HL-60/S4 treated with retinoic acid at 250 ng/mL for 4 days and 3 days (cell line): Measurements from ENCODE around the gene ZDHHC14.
"Not testable (repeated sequence)": the region's sequence is repeated elsewhere in the genome, so short reads cannot be mapped to it uniquely, and the experiment has no call there.

Experiments used
- in situ Hi-C: fragments of 300-500 bp; cut with MboI; formaldehyde crosslinking; loops from 2 replicates; pipeline ENCODE4 v1.7.0; 2022; ENCODE audit warnings: low sequenced_read_pairs

The ZDHHC14 gene

DNA sequence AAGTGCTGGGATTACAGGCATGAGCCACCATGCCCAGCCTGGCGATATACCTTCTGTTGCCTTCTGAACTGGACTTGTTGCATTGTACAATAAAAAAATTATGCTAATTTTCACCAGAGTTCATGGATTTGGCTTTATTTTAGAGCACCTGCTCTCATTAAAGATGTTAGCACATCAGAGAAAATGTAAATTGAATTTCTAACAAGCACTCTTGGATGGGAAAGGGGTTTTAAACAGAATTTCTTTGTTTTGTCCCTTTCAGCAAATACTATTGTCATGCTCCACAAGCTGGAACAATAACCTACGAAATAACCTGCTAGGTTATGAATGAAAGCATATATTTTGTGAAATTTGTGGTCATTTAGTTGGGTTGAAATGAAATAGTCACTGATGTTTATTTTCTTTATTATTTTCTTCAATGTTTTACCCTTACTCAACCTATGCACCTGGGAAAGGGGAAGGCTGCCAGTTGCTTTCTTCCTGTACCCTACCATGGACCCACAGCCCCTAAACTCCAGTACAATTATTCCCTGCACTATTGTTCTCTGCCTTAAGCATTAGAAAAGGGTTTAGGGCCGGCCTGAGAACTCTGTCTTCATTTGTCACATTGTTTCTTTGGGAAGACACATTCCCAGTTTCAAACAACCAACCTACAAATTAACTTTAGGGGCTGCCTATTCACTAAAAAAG lies 22.2 kb downstream of the ZDHHC14 start:
- in situ Hi-C loops: no loop called here

DNA sequence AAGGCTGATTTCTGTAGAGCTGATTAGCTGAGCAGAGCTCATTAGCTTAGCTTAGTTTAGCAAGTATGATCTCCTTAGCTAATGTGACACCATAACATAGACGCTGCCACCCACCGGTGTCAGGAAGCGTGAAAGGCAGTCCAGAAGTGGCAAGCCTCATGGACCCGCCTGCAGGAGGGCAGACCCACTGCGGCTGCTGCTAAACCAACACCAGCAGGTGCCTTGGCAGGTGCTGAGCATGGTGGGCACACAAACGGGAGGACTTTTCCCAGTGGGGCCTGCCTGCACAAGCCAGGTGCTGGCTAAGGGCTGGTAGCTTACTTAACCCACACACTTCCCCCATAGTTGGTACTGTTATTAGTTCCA lies 22.7 kb downstream of the ZDHHC14 start:
- in situ Hi-C loops: no loop called here

DNA sequence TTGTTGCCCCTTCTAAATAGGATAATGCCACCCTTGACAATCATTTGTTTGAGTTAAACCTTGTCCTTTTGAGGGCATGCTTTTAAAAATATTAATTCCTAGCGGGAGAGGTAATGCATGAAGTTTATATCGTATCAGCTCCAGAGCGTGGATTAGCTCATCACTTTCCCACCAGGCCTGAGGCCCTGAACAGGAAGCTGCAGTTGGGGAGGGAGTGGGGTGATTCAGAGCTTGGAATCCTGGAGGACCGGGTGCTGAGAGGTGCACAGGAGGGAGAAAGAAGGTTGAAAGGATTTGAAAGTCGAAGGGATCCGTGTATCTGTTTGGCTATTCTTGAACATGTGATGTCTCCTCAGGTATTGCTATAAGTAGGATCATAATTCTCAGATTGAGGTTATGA lies 25.0 kb downstream of the ZDHHC14 start:
- in situ Hi-C loops: no loop called here

DNA sequence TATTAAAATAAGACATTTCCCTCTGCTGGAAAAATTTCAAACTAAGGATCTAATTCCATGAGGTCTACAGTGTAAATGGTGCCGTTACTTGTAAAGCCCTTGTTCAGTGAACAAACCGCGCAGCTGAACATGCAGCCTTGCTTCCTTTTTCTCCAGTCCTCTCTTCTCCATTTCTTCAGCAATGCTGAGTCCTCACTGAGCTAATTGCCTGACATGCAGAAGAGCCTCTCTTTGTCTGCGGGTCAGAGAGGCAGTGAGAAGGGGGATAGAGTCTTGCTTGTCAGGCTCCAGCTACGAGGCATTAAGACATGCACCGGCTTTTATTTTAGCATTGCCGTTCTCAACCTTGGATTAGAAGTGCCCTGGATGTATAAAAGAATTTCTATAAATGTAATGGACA lies 25.7 kb downstream of the ZDHHC14 start:
- in situ Hi-C loops: no loop called here

DNA sequence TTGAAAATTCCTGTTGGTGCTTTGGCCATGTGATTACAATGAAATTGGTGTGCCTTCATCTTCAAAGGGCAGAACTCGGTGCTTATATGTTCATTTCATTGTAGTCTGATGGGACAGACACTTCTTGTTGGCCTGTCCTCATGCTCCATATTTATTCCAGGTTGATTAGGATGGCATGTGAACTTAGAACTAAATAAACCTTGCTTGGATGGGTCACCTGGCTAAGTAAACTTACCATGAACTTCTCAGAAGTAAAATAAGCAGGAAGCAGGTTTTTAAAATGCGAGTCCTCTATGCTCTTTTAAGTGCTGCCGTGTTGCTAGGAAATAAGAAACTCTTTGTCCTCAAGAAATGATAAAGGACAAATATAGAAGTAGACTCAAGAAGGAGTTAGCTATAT lies 26.7 kb downstream of the ZDHHC14 start:
- in situ Hi-C loops: no loop called here

DNA sequence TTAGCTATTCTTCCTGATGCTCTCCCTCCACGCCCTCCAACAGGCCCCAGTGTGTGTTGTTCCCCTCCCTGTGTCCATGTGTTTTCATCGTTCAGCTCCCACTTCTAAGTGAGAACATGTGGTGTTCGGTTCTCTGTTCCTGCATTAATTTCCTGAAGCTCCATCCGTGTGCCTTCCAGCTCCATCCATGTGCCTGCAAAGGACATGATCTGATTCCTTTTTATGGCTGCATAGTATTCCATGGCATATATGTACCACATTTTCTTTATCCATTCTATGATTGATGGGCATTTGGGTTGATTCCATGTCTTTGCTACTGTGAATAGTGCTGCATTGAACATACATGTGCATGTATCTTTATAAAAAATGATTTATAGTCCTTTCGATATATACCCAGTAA lies 27.4 kb downstream of the ZDHHC14 start:
- in situ Hi-C loops: not testable (repeated sequence)

DNA sequence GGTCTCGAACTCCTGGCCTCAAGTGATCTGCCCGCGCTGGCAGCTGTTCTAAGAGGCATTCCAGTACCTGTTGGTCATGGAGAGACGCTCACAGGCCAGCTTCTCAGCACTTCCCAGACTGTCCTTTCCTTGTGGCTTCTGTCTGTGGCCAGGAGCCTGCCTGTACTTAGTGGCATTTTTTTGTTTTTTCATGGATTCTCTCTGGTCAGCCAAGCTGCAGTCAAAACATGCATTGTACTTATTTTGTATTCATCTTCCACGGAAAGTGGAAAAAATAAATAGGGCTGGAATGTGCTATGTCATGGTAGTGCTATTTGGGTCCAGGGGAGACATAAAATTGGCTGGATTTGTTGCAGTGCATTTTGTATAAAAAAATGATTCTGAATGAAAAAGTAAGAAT lies 29.1 kb downstream of the ZDHHC14 start:
- in situ Hi-C loops: no loop called here

DNA sequence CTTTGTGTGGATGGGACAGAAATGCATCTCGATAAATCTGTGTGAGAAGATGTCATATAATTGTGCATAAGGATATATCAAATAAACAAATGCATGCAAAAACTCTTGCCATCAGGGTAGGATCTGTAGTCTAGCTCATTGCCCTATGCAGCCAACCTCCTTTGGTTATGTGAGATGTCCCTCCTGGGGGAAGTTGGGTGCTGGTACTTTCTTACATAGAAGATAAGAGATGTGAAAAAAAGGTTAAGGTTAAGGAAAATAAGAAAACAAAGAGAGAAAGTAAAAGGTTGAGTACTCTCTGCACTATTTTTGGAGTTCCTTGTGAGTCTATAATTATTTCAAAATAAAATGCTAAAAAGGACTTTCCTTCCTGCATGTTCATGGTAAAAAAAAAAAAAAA lies 30.4 kb downstream of the ZDHHC14 start:
- in situ Hi-C loops: no loop called here

DNA sequence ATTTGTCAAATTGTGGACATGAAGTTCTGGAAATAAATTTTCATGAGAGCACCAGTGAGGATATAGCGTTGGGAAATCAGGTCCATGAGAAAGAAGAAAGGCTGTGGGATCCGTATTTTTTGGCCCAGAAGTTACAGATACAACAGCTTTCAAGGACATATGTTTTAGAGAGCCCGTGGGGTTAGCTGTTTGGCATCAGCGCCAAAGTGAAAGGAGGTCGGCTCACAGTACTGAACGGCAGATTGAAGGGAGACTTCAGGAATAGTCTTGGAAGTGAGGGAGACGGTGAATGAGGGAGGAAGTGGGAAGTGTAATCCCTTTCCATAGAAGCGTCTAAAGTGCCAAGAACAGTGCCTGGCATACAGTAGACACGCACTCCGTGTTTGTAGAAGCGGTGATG lies 31.8 kb downstream of the ZDHHC14 start:
- in situ Hi-C loops: no loop called here

DNA sequence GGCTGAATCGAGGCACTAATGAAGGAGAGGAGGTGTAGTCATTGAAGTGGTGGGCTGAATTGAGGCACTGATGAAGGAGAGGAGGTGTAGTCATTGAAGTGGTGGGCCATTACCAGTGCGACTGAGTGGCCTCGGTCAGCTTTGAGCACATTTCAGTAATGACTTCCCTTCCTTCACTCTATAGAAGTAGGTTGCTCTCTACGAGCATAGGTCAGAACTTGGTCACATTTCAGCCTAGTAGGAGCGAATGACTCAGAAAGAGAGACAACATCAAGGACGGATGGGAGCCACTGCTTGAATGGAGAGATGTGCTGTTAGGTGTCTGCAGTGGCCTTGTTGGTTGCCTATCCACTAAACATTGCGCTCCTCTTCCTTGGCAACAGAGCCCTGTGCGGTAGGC lies 39.5 kb downstream of the ZDHHC14 start:
- in situ Hi-C loops: no loop called here

DNA sequence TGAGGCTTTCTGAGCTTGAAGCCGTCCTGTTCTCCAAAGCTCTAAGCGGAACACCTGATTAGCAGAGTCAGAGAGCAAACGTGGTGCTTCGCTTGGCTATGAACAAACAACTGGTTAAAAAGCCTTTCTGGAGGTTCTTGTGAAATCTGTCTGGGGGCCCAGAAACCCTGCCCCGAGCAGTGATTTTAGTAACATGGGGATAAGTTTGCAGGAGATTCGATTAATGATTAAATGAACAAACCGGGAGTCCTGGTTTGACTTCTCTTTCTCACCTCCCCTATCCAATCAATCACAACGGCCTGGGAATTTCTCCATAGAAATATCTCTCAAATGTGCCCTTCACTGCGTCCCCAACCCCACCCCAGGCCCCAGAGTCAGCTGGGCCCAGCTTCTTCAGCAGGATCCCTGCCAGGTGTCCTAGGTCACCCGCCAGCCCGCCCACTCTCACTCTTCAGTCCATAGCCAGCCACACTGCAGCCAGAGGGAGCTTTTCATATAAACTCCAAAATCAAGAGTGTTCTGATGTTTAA lies 43.6 kb downstream of the ZDHHC14 start:
- in situ Hi-C loops: no loop called here

DNA sequence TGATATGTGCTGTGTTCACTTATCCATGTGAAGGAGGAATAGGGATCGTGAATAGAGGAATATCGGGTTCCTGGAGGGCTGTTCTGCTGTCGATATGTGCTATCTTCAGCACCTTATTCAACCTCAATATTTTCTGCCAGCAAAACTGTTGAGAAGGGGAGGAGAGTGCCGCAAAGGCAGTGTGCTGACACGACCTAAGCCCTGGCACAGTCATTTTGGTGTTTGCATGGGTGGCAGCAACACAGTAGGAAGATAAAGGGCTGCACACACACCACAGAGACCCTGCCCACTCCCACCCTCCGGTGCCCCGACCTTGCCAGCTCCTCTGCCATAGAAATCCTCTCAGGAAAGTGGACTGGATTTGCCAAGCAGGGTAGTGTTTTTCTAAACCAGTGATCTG lies 47.0 kb downstream of the ZDHHC14 start:
- in situ Hi-C loops: no loop called here

DNA sequence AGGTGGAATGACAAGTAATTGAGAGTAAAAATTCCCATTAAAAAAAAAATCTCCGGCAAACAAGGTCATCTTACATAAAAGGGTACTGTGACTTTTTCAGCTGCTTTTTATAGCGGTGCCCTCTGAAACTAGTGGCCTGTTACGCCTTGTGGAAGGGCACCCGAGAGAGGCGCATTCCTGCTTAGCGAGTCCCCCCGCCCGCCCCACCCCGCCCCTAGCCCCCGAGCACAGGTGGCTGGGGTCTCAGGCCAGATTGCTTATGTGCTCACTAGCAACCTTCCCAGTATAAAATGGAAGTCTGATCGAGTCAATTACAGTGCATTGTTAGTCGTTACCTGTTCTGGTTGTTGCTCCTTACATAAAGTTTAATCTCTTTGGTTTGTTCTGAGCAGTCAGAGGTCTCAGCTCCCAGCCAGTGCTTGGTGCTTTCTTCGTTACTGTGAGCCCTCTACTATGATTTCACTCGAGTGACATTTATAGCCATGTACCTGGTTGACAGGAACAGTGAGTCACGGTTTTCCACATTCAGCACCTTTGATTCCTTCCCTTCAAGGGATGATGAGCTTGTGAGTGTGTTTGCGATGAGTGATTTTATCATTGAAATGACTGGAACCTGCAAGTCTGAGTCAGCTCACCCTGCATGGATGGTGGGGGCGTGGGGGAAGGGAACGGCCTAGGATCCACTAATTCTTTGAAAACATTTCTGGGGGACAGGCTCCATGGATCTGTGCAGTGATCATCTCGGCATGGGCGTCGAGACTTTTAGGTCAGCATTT lies 47.6 kb downstream of the ZDHHC14 start:
- in situ Hi-C loops: no loop called here

DNA sequence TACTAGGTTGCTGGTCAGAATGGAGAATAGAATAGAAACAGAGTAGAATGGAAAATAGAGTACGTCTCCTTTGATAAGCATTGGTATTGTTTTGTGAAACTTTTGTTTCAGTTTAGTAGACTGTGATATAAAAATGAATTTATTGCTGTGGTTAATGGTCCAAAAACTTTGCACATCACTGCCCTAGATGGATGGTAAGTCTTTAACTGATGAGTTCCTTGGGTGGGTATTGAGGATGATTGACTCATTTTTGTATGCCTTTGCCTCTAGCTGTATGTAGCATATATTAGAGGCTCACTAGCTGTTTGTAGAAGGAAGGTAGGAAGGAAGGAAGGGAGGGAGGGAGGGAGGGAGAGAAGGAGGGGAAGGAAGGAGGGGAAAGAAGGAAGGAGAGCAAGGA lies 48.3 kb downstream of the ZDHHC14 start:
- in situ Hi-C loops: no loop called here

DNA sequence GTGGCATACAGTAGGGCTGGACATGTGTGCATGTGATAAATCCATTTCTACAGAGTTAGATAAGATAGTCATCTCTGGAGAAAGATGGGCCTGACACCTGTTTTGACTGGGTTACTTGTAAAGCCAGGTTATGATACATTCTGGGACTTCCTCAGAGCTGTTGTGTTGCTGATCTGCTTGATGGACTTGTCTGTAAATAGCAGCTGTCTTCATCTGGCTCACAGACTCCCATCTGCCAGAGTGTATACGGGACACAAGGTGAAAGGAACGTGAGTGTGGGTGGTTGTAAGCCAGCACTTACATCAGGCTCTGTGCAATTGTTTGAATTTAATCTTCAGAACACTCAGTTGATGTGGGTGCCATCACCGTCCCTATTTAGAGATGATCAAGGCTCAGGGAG lies 49.8 kb downstream of the ZDHHC14 start:
- in situ Hi-C loops: no loop called here

DNA sequence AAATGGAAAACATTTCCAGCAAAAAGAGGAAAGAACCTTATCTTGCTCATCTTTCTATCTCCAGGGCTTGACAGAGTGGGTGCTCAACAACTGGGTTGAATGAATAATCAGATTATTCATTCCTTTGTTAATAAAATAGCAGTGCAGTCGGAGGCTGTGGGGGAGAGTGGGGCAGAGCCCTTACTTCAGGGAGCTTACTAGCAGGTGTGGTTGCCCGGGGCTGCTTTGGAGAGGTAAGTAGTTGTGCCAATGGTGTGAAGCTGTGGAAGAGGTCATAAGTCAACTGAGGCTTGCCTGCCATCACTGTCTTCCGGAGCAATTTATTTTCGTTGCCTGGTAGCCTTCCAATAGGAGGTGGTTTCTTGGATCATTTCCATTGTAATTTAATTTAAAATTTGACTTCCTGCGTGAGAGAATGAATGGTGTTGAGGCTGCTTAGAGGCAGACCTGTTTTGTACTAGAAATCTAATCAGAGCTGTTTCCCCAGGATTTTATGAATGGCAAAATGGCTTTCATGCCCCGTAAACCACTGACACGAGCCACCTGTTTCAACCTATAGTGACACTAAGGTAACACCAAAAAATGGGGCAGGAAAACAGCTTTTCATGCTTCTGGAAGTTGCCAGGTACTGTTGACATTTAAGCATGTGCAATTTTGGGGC lies 51.4 kb downstream of the ZDHHC14 start:
- in situ Hi-C loops: no loop called here

DNA sequence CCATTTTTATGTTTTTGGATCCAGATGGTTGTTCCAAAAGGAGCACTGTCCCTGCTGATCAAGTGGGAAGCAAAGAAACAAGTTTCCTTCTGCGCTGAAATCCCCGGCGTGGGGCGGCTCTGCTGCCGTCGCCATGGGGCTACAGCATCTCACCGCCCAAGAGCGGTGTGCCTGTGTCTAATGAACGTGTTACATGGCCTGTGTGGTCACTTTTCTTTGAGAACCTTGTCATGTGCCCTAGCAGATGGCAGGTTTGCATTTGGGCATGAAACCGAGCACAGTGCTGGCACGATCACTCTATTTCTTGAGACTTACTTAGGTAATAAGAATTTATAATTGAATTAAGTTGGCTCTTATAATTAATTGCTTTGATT lies 51.9 kb downstream of the ZDHHC14 start:
- in situ Hi-C loops: no loop called here

DNA sequence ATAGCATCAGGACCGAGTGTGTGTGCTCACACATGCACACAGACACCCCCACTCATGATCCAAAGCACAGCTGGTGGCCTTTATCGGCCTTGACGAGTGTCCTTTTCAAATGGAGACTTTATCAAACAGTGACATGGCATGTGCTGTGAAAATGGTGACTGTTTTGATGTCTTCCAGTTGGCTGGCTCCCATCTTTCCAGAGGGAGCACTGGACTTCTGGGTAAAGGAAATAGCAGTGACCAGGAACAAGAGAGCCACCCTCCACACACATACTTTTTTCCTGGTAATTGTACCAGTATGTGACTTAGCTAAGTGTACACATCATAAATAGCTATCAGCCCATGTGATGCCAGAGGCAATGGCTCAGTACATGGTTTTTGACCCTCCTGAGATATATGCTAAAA lies 52.7 kb downstream of the ZDHHC14 start:
- in situ Hi-C loops: no loop called here

DNA sequence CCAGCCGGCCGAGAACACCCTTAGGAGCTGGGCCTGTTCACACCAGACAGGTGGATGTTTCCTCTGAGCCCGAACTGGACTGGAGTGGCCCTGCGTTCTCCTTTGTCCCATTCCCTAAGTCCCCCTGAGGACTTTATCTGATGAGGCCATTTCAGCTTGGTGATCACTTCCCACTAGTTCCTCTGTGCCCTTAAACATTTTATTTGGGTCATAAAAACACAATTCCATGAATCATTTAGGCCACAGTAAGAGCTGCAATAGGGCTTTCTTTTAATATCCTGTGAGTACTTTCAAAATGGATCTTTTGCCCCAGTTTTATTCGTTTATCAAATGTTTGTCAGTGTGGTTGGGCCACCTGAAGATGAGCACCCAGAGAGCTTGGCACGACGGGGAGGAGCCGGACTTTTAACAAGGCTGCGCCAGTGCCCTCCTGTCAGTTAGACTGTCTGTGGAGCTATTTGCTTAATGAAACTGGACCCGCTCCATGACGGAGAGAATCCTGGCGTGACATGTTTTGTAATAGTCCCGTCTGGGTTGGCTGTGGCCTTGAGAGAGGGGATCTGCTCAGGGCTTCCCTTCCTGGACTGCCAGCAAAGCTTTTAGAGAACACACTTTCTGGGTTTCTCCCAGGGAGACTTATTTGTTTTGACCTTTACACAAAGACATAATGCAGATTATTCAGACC lies 53.5 kb downstream of the ZDHHC14 start:
- in situ Hi-C loops: no loop called here

DNA sequence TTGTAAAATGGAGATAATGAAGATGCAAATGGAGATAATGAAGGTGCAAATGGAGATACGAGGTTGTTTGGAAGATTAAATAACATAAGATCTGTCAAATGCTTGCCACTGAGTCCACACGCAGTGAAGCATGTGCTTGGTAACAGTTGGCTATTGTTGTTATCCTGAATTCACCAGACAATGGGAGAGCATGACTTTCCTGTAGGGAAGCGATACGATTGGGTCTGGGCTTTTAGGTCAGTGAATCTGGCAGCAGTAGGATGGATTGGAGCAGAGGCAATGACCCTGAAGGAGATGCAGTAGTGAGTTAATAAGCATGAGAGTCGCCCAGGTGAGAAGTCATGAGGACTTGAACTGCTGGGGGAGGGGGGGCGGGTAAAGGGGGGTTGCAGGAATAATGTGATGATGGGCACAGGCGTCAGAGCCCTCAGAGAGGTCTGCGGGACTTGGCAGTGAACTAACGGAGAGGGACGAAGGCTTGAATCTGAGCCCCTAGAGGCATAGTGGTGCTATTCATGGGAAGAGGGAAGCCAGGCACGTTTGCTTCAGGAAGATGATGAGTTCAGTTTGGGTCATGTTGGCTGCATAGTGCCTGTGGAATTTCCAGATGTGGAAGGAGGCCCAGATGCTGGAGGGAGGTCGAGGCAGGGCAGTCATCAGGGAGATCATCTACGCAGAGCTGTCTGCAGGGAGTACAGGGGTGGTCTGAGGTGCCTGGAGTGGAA lies 55.4 kb downstream of the ZDHHC14 start:
- in situ Hi-C loops: no loop called here

DNA sequence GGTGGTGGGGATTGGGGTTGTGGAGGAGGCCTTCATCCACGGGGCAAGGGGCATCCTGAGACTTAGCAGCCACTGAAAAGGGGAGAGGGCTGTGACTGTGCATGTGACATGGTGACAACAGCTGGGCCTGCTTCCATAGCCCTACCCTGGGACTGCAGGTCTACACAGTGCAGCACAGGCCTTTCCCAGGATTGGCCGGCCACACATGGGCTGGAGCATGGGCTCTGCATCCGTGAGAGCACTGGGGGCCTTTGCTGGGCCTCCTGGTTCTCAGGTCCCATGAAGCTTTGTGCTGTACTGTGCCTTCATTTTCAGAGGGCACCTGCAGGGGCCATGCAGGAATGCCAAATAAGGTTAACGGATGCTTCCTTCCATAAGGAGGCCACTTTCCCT lies 56.0 kb downstream of the ZDHHC14 start:
- in situ Hi-C loops: no loop called here
